H1 (cell line): Measurements from ENCODE around the gene YAP1. TPM values are rescaled to one million over a fixed set of nuclear protein-coding genes. Genes with fewer than 3 reads are reported as not detected.

Experiments used
- CTCF ChIA-PET: fragments of 300-600 bp; sonication (Branson Sonifier 250); formaldehyde crosslinking; loops from one replicate; lab custom pipeline; 2021; ENCODE audit not compliant: partially characterized antibody; lab: Charles Lee
- POLR2A ChIA-PET: fragments of 300-600 bp; sonication (Branson Sonifier 250); formaldehyde crosslinking; loops from one replicate; lab custom pipeline; 2021; ENCODE audit warnings: inconsistent platforms; ENCODE audit not compliant: partially characterized antibody; lab: Charles Lee
- DNase-seq, 2 experiments: peaks; one replicate each; pipeline versions ENCODE4 v3.0.0 to v3.0.0-alpha.2; 2010 to 2022; ENCODE audit warnings: low spot score in 2 of 2, low read depth in 1 of 2, mixed read lengths in 1 of 2
- FAIRE-seq: peaks from 2 replicates; lab custom pipeline; 2011; peaks lifted over from hg19 to GRCh38; lab: Jason Lieb, UNC
- H2AFZ ChIP-seq: 2 replicates; pipeline ENCODE4 v1.8.1; 2012; ENCODE audit warnings: low read length, inconsistent platforms
- H2AK5ac ChIP-seq: 2 replicates; pipeline ENCODE4 v1.6.1; 2013; ENCODE audit warnings: low read depth, low read length
- H2BK120ac ChIP-seq: replicated peaks from 2 replicates; pipeline ENCODE3; 2013; ENCODE audit warnings: low read depth, low read length, inconsistent platforms
- H2BK12ac ChIP-seq: 2 replicates; pipeline ENCODE4 v1.6.1; 2013; ENCODE audit warnings: low read depth, low read length
- H2BK15ac ChIP-seq: 2 replicates; pipeline ENCODE4 v1.6.1; 2013; ENCODE audit warnings: low read length
- H2BK20ac ChIP-seq: 2 replicates; pipeline ENCODE4 v1.6.1; 2013; ENCODE audit warnings: low read length
- H2BK5ac ChIP-seq: 2 replicates; pipeline ENCODE4 v1.6.1; 2013; ENCODE audit warnings: low read depth, low read length
- H3K14ac ChIP-seq: 2 replicates; pipeline ENCODE4 v1.6.1; 2013; ENCODE audit warnings: inconsistent platforms; ENCODE audit not compliant: insufficient read length
- H3K18ac ChIP-seq: 2 replicates; pipeline ENCODE4 v1.6.1; 2013; ENCODE audit warnings: low read length; ENCODE audit errors: extremely low read depth
- H3K23ac ChIP-seq: 2 replicates; pipeline ENCODE4 v1.6.1; 2013; ENCODE audit warnings: inconsistent platforms; ENCODE audit not compliant: insufficient read length
- H3K23me2 ChIP-seq: 2 replicates; pipeline ENCODE4 v1.6.1; 2013; ENCODE audit warnings: low read depth, low read length
- H3K27ac ChIP-seq: 2 replicates; pipeline ENCODE4 v1.6.1; 2011; ENCODE audit warnings: low read depth, low read length, inconsistent platforms
- H3K27me3 ChIP-seq, 4 experiments: replicated peaks in 1 of 4; 1 replicate in 1 of 4; 2 replicates in 3 of 4; pipeline versions ENCODE4 v1.6.1 to v1.8.1; 2011 to 2013; ENCODE audit warnings: low read length in 3 of 4, mild to moderate bottlenecking in 3 of 4, inconsistent platforms in 2 of 4, mixed read lengths in 2 of 4, moderate library complexity in 1 of 4; ENCODE audit not compliant: control insufficient read depth in 3 of 4, insufficient read depth in 3 of 4; ENCODE audit errors: extremely low read depth in 1 of 4
- H3K36me3 ChIP-seq, 4 experiments: 2 replicates each; pipeline versions ENCODE4 v1.6.1 to v1.8.1; 2011 to 2013; ENCODE audit warnings: mild to moderate bottlenecking in 4 of 4, low read length in 3 of 4, moderate library complexity in 2 of 4, control low read depth in 1 of 4, inconsistent platforms in 1 of 4; ENCODE audit not compliant: insufficient read depth in 4 of 4, control insufficient read depth in 2 of 4
- H3K4ac ChIP-seq: replicated peaks from 2 replicates; pipeline ENCODE3; 2013; ENCODE audit warnings: low read length, low read depth, mixed read lengths, inconsistent platforms; ENCODE audit not compliant: insufficient read length
- H3K4me1 ChIP-seq, 4 experiments: replicated peaks in 1 of 4; 1 replicate in 1 of 4; 2 replicates in 3 of 4; pipeline versions ENCODE4 v1.6.1 to v1.8.1; 2011 to 2013; ENCODE audit warnings: low read length in 3 of 4, inconsistent platforms in 2 of 4, mixed read lengths in 1 of 4; ENCODE audit not compliant: insufficient read depth in 4 of 4, control insufficient read depth in 3 of 4
- H3K4me2 ChIP-seq, 2 experiments: 2 replicates each; pipeline versions ENCODE4 v1.6.1 to v1.8.1; 2011 to 2013; ENCODE audit warnings: low read depth in 2 of 2, low read length in 2 of 2, control low read depth in 1 of 2, inconsistent platforms in 1 of 2, mild to moderate bottlenecking in 1 of 2; ENCODE audit not compliant: insufficient read depth in 1 of 2
- H3K4me3 ChIP-seq, 4 experiments: fragments of 200-600, 300-600 bp in 1 of 4; sonication (generic), shearing (Covaris generic), sonication (Bioruptor Twin) in 1 of 4; 2 replicates each; pipeline versions ENCODE4 v1.5.1 to v1.8.1; 2011 to 2016; ENCODE audit warnings: low read length in 4 of 4, low read depth in 3 of 4, control low read depth in 2 of 4, inconsistent platforms in 2 of 4, mild to moderate bottlenecking in 2 of 4, mixed read lengths in 1 of 4, moderate library complexity in 1 of 4; ENCODE audit not compliant: insufficient read depth in 2 of 4; ENCODE audit errors: extremely low read depth in 1 of 4
- H3K56ac ChIP-seq: replicated peaks from 2 replicates; pipeline ENCODE3; 2013; ENCODE audit warnings: low read depth, mild to moderate bottlenecking, mixed read lengths, low read length, inconsistent platforms; ENCODE audit not compliant: insufficient read length
- H3K79me1 ChIP-seq: 2 replicates; pipeline ENCODE4 v1.6.1; 2013; ENCODE audit warnings: low read depth, low read length, control low read depth
- H3K79me2 ChIP-seq, 2 experiments: 2 replicates each; pipeline versions ENCODE4 v1.6.1 to v1.8.1; 2012 to 2013; ENCODE audit warnings: low read length in 2 of 2, mild to moderate bottlenecking in 2 of 2, inconsistent platforms in 1 of 2; ENCODE audit not compliant: insufficient read depth in 2 of 2, control insufficient read depth in 1 of 2
- H3K9ac ChIP-seq, 4 experiments: replicated peaks in 1 of 4; 1 replicate in 1 of 4; 2 replicates in 3 of 4; pipeline versions ENCODE4 v1.6.1 to v1.8.1; 2011 to 2013; ENCODE audit warnings: low read depth in 3 of 4, low read length in 3 of 4, control low read depth in 2 of 4, mild to moderate bottlenecking in 2 of 4, moderate library complexity in 2 of 4, inconsistent platforms in 1 of 4; ENCODE audit errors: extremely low read depth in 1 of 4
- H3K9me3 ChIP-seq, 2 experiments: 2 replicates each; pipeline versions ENCODE4 v1.6.1 to v1.8.1; 2012 to 2013; ENCODE audit warnings: mild to moderate bottlenecking in 2 of 2, moderate library complexity in 2 of 2, control low read depth in 1 of 2, inconsistent platforms in 1 of 2, low read depth in 1 of 2, low read length in 1 of 2, mixed read lengths in 1 of 2; ENCODE audit not compliant: insufficient read depth in 2 of 2
- H4K20me1 ChIP-seq, 2 experiments: replicated peaks in 1 of 2; 2 replicates each; pipeline versions ENCODE3 to v1.8.1; 2011 to 2013; ENCODE audit warnings: inconsistent platforms in 2 of 2, low read length in 2 of 2, mild to moderate bottlenecking in 1 of 2; ENCODE audit not compliant: insufficient read depth in 2 of 2, control insufficient read depth in 1 of 2
- H4K5ac ChIP-seq: 2 replicates; pipeline ENCODE4 v1.6.1; 2013; ENCODE audit warnings: low read length, low read depth, mixed read lengths, inconsistent platforms; ENCODE audit not compliant: insufficient read length
- H4K8ac ChIP-seq: 2 replicates; pipeline ENCODE4 v1.8.0; 2013; ENCODE audit warnings: mild to moderate bottlenecking, moderate library complexity, low read length, inconsistent platforms; ENCODE audit not compliant: insufficient read depth; ENCODE audit errors: extremely low read depth
- H4K91ac ChIP-seq: replicated peaks from 2 replicates; pipeline ENCODE3; 2013; ENCODE audit warnings: low read length, mixed read lengths, inconsistent platforms; ENCODE audit not compliant: insufficient read length
- WGBS, 2 experiments: shearing (Covaris generic) in 1 of 2; methylation state at CpG; one replicate each; pipeline versions ENCODE4 v1.1.6 to v1.1.7; 2013 to 2015; ENCODE audit warnings: low lambda C conversion rate in 2 of 2, mixed read lengths in 2 of 2, inconsistent platforms in 1 of 2, low coverage in 1 of 2, missing lambda C conversion rate in 1 of 2; ENCODE audit not compliant: insufficient replicate concordance in 2 of 2, insufficient coverage in 1 of 2, insufficient read length in 1 of 2; ENCODE audit errors: extremely low coverage in 1 of 2, missing lambda C conversion rate in 1 of 2; 5-methylcytosine and 5-hydroxymethylcytosine counted together
- polyA plus RNA-seq, 7 experiments: library from polyadenylated mRNA; depleted of rRNA in 3 of 7; stranded (reverse) in 5 of 7; unstranded in 2 of 7; fragments of >200 nt in 5 of 7; fragments of 200-250 nt in 2 of 7; gene quantifications; 1 replicate in 5 of 7; 2 replicates in 1 of 7; 4 replicates in 1 of 7; pipeline versions ENCODE4 v1.2.1 to v1.2.3, GENCODE V29; 2011 to 2013; ENCODE audit warnings: missing spikeins in 2 of 7, mixed read lengths in 2 of 7
- total RNA-seq: library from RNA; stranded (reverse); fragmentation: NEBNext Ultra II Directional; extraction: Animal tissue kit (Norgen Biotek cat#: 25700); gene quantifications from 2 replicates; pipeline ENCODE4 v1.2.1, GENCODE V29; 2021
- TF ChIP-seq, protein P1 (sequence below), 3 experiments: IDR thresholded peaks; 1 replicate in 2 of 3; 2 replicates in 1 of 3; pipeline versions ENCODE4 v1.5.1 to v1.6.1; 2011; ENCODE audit warnings: low read length in 3 of 3, mild to moderate bottlenecking in 3 of 3, inconsistent platforms in 2 of 3, low read depth in 1 of 3, moderate library complexity in 1 of 3; ENCODE audit not compliant: insufficient read depth in 1 of 3; ENCODE audit errors: control extremely low read depth in 1 of 3
- TF ChIP-seq, protein P2 (sequence below): IDR thresholded peaks from 2 replicates; pipeline ENCODE4 v1.6.1; 2012; ENCODE audit warnings: low read length, inconsistent platforms

The YAP1 gene
- total and polyA plus RNA-seq, 2 of the 8 experiments (the other 6 are each of a cell fraction or from before 2014, with no cell fraction given): 62.0 to 108 TPM

DNA sequence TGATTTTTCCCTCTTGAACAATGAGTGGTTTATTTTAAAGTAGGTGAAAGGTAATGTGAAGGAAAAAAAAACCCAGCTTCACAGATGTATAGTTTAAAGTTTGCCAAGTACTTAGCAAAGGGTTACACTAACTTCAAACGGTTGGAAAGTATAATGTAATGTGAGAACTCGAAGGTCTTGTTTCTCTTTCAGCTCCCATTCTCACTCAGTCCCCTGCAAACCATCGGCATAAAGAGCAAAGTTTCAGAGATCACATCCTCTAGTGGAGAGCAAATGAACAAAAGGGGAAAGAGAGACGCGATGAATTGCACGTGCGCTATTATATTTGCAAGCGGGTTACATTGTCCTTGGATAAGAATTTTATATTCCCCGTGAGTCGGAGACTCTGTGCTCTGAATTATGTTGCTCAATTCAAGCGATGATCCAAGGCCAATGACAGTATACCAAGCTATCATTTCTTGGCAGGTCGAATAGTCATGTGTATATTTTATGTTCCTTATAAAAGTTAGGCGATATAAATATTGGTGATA lies 169.5 kb downstream of the YAP1 start:
- FAIRE-seq: no peak
- DNase-seq: no peak
- no peak overlapping the region for H2AK5ac ChIP-seq
- H2AFZ ChIP-seq: peak overlapping the region; percentile 71; the same call in 1 of the 2 replicates
- TF ChIP-seq, protein P1, sequence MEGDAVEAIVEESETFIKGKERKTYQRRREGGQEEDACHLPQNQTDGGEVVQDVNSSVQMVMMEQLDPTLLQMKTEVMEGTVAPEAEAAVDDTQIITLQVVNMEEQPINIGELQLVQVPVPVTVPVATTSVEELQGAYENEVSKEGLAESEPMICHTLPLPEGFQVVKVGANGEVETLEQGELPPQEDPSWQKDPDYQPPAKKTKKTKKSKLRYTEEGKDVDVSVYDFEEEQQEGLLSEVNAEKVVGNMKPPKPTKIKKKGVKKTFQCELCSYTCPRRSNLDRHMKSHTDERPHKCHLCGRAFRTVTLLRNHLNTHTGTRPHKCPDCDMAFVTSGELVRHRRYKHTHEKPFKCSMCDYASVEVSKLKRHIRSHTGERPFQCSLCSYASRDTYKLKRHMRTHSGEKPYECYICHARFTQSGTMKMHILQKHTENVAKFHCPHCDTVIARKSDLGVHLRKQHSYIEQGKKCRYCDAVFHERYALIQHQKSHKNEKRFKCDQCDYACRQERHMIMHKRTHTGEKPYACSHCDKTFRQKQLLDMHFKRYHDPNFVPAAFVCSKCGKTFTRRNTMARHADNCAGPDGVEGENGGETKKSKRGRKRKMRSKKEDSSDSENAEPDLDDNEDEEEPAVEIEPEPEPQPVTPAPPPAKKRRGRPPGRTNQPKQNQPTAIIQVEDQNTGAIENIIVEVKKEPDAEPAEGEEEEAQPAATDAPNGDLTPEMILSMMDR (IDR thresholded peaks at IDR 0.05; ENCODE audit: control extremely low read depth in 1 of 3, insufficient read depth in 1 of 3, low read depth in 1 of 3, low read length in 3 of 3): peak in 1 of 3 experiments; percentile 11; a peak in 1 of 4 replicates
- TF ChIP-seq, protein P2, sequence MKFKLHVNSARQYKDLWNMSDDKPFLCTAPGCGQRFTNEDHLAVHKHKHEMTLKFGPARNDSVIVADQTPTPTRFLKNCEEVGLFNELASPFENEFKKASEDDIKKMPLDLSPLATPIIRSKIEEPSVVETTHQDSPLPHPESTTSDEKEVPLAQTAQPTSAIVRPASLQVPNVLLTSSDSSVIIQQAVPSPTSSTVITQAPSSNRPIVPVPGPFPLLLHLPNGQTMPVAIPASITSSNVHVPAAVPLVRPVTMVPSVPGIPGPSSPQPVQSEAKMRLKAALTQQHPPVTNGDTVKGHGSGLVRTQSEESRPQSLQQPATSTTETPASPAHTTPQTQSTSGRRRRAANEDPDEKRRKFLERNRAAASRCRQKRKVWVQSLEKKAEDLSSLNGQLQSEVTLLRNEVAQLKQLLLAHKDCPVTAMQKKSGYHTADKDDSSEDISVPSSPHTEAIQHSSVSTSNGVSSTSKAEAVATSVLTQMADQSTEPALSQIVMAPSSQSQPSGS: no peak
- H4K20me1 ChIP-seq: no peaks in the 10 kb centered on the region
- POLR2A ChIA-PET: interaction anchor here (1.1 to 1.9 kb wide), 3 partner anchors 11 to 342 kb away, joined by 3 to 9 read pairs (median 3); no protein-coding TSS in a partner anchor
- no peaks in the 10 kb centered on the region for H3K27me3 ChIP-seq
- peak overlapping the region; percentile 51 to 65 for H3K4me2 ChIP-seq
- WGBS, 2 experiments: 30% methylated on average over 13 of the region's 13 CpGs; no CpG with 5 or more reads in 1 of the 2 experiments
- H3K23me2 ChIP-seq: no peaks in the 10 kb centered on the region
- no peak overlapping the region for H4K91ac ChIP-seq
- no peak overlapping the region for H2BK20ac ChIP-seq
- no peaks in the 10 kb centered on the region for H3K36me3 ChIP-seq
- no peak overlapping the region for H2BK12ac ChIP-seq
- H3K14ac ChIP-seq: no peak overlapping the region
- H3K79me1 ChIP-seq: no peaks in the 10 kb centered on the region
- no peak overlapping the region for H3K56ac ChIP-seq
- H3K4me1 ChIP-seq: peaks cover 0 to 6% (median 2%) of the 10 kb centered on the region in 4 experiments; a peak in 2 of 7 replicates
- H3K79me2 ChIP-seq: no peaks in the 10 kb centered on the region
- H3K4ac ChIP-seq: no peak overlapping the region
- CTCF ChIA-PET: interaction anchor here (0.5 to 5.4 kb wide), 11 partner anchors 10 to 220 kb away, joined by 3 to 37 read pairs (median 3); no protein-coding TSS in a partner anchor
- peak overlapping the region in 1 of 4 experiments; percentile 35; a peak in 2 of 8 replicates for H3K4me3 ChIP-seq
- H3K18ac ChIP-seq: peak overlapping the region; percentile 0; the same call in 1 of the 2 replicates
- no peak overlapping the region for H2BK15ac ChIP-seq
- H2BK120ac ChIP-seq: no peak overlapping the region
- H4K5ac ChIP-seq: no peak overlapping the region
- H3K27ac ChIP-seq: no peak overlapping the region
- H3K9ac ChIP-seq: no peak overlapping the region
- no peaks in the 10 kb centered on the region for H3K9me3 ChIP-seq
- no peak overlapping the region for H2BK5ac ChIP-seq
- H4K8ac ChIP-seq: no peak overlapping the region
- no peak overlapping the region for H3K23ac ChIP-seq
